HG02642 (cell line): Measurements from ENCODE around the gene NEB.

Experiments
- ATAC-seq: cut with Tn5 transposase; IDR thresholded peaks from one replicate; pipeline ENCODE4 v1.9.1; 2021; ENCODE audit warnings: mild to moderate bottlenecking; ENCODE audit not compliant: unreplicated experiment, poor library complexity

Gene NEB

GRCh38 chr2:151733771-151734672 lies at the start of gene NEB:
NEB (minus strand) TSS chr2:151734476; CDS start chr2:151733156, 1,320 bp downstream.
- no peak for ATAC-seq

- no peak for ATAC-seq
Measured at GRCh38 chr2:151783133-151783520, 48.9 kb upstream of the NEB start.

GRCh38 chr2:151782378-151783132 lies 48.3 kb upstream of the NEB start:
- ATAC-seq: no peak

GRCh38 chr2:151781642-151782041 lies 47.4 kb upstream of the NEB start:
- ATAC-seq: no peak

- no peak for ATAC-seq
Measured at GRCh38 chr2:151780938-151781337, 46.7 kb upstream of the NEB start.

GRCh38 chr2:151777935-151778334 lies 43.7 kb upstream of the NEB start:
- no peak for ATAC-seq

- ATAC-seq: no peak
Measured at GRCh38 chr2:151777487-151777886, 43.2 kb upstream of the NEB start.

- no peak for ATAC-seq
Measured at GRCh38 chr2:151776367-151776766, 42.1 kb upstream of the NEB start.

- peak; percentile 24 for ATAC-seq
Measured at GRCh38 chr2:151775057-151775740, 40.9 kb upstream of the NEB start.

GRCh38 chr2:151774506-151774905 lies 40.2 kb upstream of the NEB start:
- ATAC-seq: no peak

GRCh38 chr2:151771599-151772358 lies 37.5 kb upstream of the NEB start:
- ATAC-seq: peak; percentile 97

- ATAC-seq: peak; percentile 25
Measured at GRCh38 chr2:151770995-151771394, 36.7 kb upstream of the NEB start.

GRCh38 chr2:151769606-151770005 lies 35.3 kb upstream of the NEB start:
- ATAC-seq: no peak

- ATAC-seq: no peak
Measured at GRCh38 chr2:151767536-151767935, 33.3 kb upstream of the NEB start.

- ATAC-seq: peak; percentile 57
Measured at GRCh38 chr2:151766437-151767153, 32.3 kb upstream of the NEB start.

- ATAC-seq: no peak
Measured at GRCh38 chr2:151765760-151766410, 31.6 kb upstream of the NEB start.

GRCh38 chr2:151762694-151763093 lies 28.4 kb upstream of the NEB start:
- ATAC-seq: no peak

GRCh38 chr2:151761687-151762086 lies 27.4 kb upstream of the NEB start:
- no peak for ATAC-seq

- no peak for ATAC-seq
Measured at GRCh38 chr2:151761193-151761592, 26.9 kb upstream of the NEB start.
